Erythroblast (primary cell): ENCODE data around the gene NKIRAS2.

Source experiments
- DNase-seq, 2 experiments: peaks; one replicate each; lab custom pipeline; 2025; lab: John Stamatoyannopoulos, UW
- GATA1 ChIP-seq: IDR thresholded peaks from 2 replicates; pipeline ENCODE4 v1.6.1; 2011; ENCODE audit warnings: low read depth, mild to moderate bottlenecking, control low read depth, low read length, moderate library complexity
- POLR2A ChIP-seq: IDR thresholded peaks from 2 replicates; pipeline ENCODE4 v1.6.1; 2011; ENCODE audit warnings: mild to moderate bottlenecking, low read length

The NKIRAS2 gene

DNA sequence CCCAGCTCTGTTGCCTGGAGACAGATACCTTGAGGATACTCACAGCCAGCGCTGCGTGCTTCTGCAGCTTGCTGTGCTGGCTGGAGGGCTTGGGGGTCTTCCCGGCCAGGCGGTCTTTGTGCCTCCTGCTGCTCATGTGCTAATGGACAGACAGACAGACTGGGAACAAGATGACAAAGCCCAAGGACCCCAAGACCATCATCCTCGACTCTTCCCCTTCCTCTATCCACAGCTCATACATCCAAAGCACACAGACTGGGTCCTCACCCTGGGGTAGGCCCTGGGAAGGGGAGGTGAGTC lies 7.7 kb downstream of the NKIRAS2 start:
- TF ChIP-seq POLR2A (no peak), GATA1 (no peak)
- no peak for DNase-seq

DNA sequence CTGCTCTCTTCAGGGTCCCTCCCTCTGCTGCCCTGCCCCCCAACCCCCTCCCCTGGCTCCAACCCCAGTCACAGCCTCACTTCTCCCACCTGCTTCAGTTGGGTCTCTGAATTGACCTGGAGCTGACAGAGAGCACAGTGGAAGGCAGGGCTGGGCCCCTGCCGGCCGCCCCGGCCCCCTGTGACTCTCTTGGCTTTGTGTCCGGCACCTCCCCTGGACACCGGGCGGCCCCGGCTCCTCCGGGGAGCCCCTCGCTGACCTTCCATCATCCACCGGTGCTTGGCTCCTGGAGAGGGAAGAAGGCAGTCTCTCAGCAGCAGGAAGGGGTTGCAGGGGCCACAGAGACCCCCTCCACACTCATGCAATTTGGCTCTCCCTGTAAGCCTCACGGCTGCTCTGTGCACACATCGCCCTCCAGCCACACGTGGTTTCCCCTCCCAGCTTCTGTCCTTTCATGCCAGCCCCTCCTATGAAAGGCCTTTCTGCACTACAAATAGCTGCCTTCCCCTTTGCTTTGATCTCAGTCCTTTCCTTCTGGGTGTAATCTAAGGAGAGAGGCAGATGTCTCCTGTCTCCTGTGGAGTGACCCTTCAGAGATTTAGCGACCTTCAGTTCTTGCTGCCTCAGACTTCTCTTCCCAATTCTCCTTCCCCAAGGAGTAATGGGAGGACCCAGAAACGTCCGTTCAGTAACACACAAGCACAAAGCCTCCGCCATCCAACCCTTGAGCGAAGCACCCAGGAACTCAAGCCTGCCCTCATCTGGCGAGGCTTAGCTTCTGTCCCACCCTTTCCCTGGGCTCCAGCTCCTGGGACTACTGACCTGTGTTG lies 8.3 kb downstream of the NKIRAS2 start:
- DNase-seq, result no peak

GRCh38 chr17:42028791-42029127 lies 8.9 kb downstream of the NKIRAS2 start:
- TF ChIP-seq POLR2A (no peak), GATA1 (no peak)
- no peak for DNase-seq

More for the DNA sequence above, 8.3 kb downstream of the NKIRAS2 start:
- TF ChIP-seq GATA1, result no peak
- no peak for TF ChIP-seq POLR2A

GRCh38 chr17:42031584-42031983 lies 11.7 kb downstream of the NKIRAS2 start:
- TF ChIP-seq POLR2A (no peak), GATA1 (no peak)
- no peak for DNase-seq

DNA sequence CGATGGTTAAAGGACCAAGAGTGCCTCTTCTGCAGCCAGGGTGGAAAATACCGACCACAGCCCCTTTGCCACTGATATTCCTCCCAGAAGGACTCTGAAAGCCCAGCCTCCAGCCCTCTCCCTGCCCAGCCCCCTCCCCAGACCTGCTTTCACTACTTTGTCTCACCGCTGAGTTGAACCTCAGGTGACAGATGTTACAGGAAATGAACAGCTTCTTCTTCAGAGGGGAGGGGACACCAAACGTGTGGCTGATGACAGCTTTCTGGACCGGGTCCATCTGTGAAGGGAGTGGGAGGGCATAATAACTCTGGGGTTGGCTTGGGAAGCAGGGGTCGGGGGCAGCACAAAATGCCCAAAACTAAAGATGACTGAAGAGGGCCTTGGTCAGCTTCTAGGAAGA lies 14.2 kb downstream of the NKIRAS2 start:
- TF ChIP-seq POLR2A (no peak), GATA1 (no peak)
- no peak for DNase-seq

GRCh38 chr17:42038221-42038973 lies 18.5 kb downstream of the NKIRAS2 start:
- TF ChIP-seq GATA1 (no peak), POLR2A (no peak)

GRCh38 chr17:42039794-42040763 lies 20.2 kb downstream of the NKIRAS2 start:
- TF ChIP-seq POLR2A (no peak), GATA1 (no peak)
- no peak for DNase-seq

More at GRCh38 chr17:42038221-42038973, 18.5 kb downstream of the NKIRAS2 start:
- no peak for DNase-seq

GRCh38 chr17:42040818-42041217 lies 20.9 kb downstream of the NKIRAS2 start:
- TF ChIP-seq GATA1 (no peak), POLR2A (no peak)
- no peak for DNase-seq

DNA sequence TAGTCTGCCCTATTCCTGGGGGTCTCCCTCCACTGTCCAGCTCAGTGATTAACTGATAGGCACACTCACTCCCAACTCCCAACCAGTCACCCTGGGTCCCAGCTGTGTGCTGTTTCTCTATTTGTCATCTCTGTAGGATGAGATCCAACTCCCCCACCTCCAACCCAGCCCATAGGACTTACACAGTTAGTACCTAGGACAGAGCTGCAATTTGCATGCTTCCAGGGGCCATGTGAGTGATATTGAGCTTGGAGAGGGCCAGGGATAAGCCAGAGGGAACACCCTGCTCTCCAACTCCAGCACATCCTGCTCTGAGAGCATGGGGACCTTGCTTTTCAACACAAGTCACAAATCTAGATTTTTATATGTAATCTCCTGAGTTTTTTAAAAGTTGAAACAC lies 21.7 kb downstream of the NKIRAS2 start:
- TF ChIP-seq GATA1 (no peak), POLR2A (no peak)
- DNase-seq, result no peak

- no peak for TF ChIP-seq GATA1
- no peak for TF ChIP-seq POLR2A
- DNase-seq, result no peak
These were observed 22.9 kb downstream of the NKIRAS2 start for GRCh38 chr17:42042598-42043319.

DNA sequence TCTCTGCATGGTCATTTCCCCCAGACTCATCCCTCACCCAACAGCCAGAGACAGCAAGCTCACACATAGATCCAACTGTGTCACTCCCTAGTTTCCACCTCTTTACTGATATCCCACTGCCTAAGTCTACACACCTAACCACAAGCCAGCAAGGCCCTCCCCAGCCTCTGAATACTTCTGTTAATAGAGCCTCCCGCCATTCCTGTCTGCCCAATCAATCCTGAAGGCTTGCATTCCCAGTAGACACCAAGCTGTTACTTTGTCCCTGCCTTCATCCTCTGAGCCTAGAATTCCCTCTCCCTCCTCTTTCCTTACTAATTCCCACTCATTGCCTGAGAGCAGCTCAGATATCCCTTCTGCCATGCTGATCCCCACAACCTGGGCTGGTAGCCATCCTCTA lies 25.8 kb downstream of the NKIRAS2 start:
- no peak for TF ChIP-seq GATA1
- TF ChIP-seq POLR2A, result no peak

GRCh38 chr17:42047343-42047742 lies 27.5 kb downstream of the NKIRAS2 start:
- no peak for TF ChIP-seq POLR2A
- no peak for TF ChIP-seq GATA1
- DNase-seq, result no peak

More for the DNA sequence above, 25.8 kb downstream of the NKIRAS2 start:
- DNase-seq, result no peak
